ENCODE results near the gene STRA6. TPM values are rescaled to one million over a fixed set of nuclear protein-coding genes. Genes with fewer than 3 reads are reported as not detected.

Gene STRA6
- total RNA-seq = 6.7 TPM

GRCh38 chr15:74202452-74203401, at the start of gene STRA6:
TSS of gene STRA6 (minus strand) at chr15:74202787. CDS start at chr15:74202267, 520 bp downstream.

GRCh38 chr15:74235962-74236361, 33.4 kb upstream of the STRA6 start, which contains the start of gene CCDC33:
TSS of gene CCDC33 (plus strand) at chr15:74236326. CDS start at chr15:74236720, 394 bp downstream.

GRCh38 chr15:74173380-74174218, 29.0 kb downstream of the STRA6 start, which contains the start of gene ISLR:
TSS of gene ISLR (plus strand) at chr15:74173710. CDS start at chr15:74174859, 1,149 bp downstream.

GRCh38 chr15:74130155-74130848, 72.3 kb downstream of the STRA6 start, which contains the start of gene ISLR2:
TSS of gene ISLR2 (plus strand) at chr15:74130586. CDS start at chr15:74132755, 2,169 bp downstream.

Small RNA genes within 50 kb of the gene (small RNA-seq; reads per million reads assigned to genes)
- gene RF00017 = not detected

Other genes starting within 250 kb of the STRA6 start
- 42.7 TPM for gene STOML1, start 210.5 kb downstream of the STRA6 start, total RNA-seq
- 9.0 TPM for gene PML, start 208.1 kb downstream of the STRA6 start, total RNA-seq
- 0.23 TPM for gene GOLGA6A, start 120.2 kb downstream of the STRA6 start, total RNA-seq
- 60.2 TPM for gene ISLR2, start 72.2 kb downstream of the STRA6 start, total RNA-seq
- 14.5 TPM for gene ISLR, start 29.1 kb downstream of the STRA6 start, total RNA-seq
- 1.6 TPM for gene CCDC33, start 33.5 kb upstream of the STRA6 start, total RNA-seq
- 0.23 TPM for gene CYP11A1, start 164.9 kb upstream of the STRA6 start, total RNA-seq
- gene SEMA7A, start 231.2 kb upstream of the STRA6 start, total RNA-seq = 22.6 TPM